H1 (cell line): ENCODE measurements around the gene IRF4.

Experiments
- CTCF ChIP-seq, 3 experiments: IDR thresholded peaks; 1 replicate in 2 of 3; 2 replicates in 1 of 3; pipeline versions ENCODE4 v1.5.1 to v1.6.1; 2011; ENCODE audit warnings: low read length in 3 of 3, mild to moderate bottlenecking in 3 of 3, inconsistent platforms in 2 of 3, low read depth in 1 of 3, moderate library complexity in 1 of 3; ENCODE audit not compliant: insufficient read depth in 1 of 3; ENCODE audit errors: control extremely low read depth in 1 of 3
- JUN ChIP-seq: IDR thresholded peaks from 2 replicates; pipeline ENCODE4 v1.6.1; 2011; ENCODE audit warnings: low read depth, mild to moderate bottlenecking, improper control_type of control experiment, low read length

GRCh38 chr6:363291-363690, 28.3 kb upstream of the IRF4 start:
- TF ChIP-seq CTCF (IDR thresholded peaks at IDR 0.05; ENCODE audit: control extremely low read depth in 1 of 3, insufficient read depth in 1 of 3, low read depth in 1 of 3, low read length in 3 of 3) (no peak), JUN (no peak)
